SK-N-SH treated with all-trans-retinoic acid at 6 μM for 48 hours (cell line): ENCODE data around the gene RNF144A.

Experiments used
- ATAC-seq: fragments of 200-7000 bp; cut with Tn5 transposase; 3 replicates; pipeline ENCODE4 v1.9.1; 2020; ENCODE audit warnings: mild to moderate bottlenecking, moderate library complexity
- BACH2 ChIP-seq: fragments of 250-450 bp; sonication (Bioruptor Pico); IDR thresholded peaks from 2 replicates; pipeline ENCODE4 v1.9.0; 2021; ENCODE audit warnings: mild to moderate bottlenecking, borderline replicate concordance
- CSDC2 ChIP-seq: fragments of 250-450 bp; sonication (Bioruptor Pico); IDR thresholded peaks from 2 replicates; pipeline ENCODE4 v1.5.0; 2020; ENCODE audit warnings: mild to moderate bottlenecking, moderate library complexity
- ESRRG ChIP-seq: fragments of 250-450 bp; sonication (Bioruptor Pico); IDR thresholded peaks from 2 replicates; pipeline ENCODE4 v1.6.1; 2021; ENCODE audit warnings: mild to moderate bottlenecking
- GLIS3 ChIP-seq: fragments of 250-450 bp; sonication (Bioruptor Pico); IDR thresholded peaks from 2 replicates; pipeline ENCODE4 v1.5.0; 2020; ENCODE audit warnings: mild to moderate bottlenecking, moderate library complexity
- ISL1 ChIP-seq: fragments of 250-450 bp; sonication (Bioruptor Pico); IDR thresholded peaks from 2 replicates; pipeline ENCODE4 v2.1.2; 2022; ENCODE audit warnings: mild to moderate bottlenecking, moderate library complexity
- OSR1 ChIP-seq: fragments of 250-450 bp; sonication (Bioruptor Pico); IDR thresholded peaks from 2 replicates; pipeline ENCODE4 v1.8.0; 2022; ENCODE audit warnings: moderate library complexity, mild to moderate bottlenecking, inconsistent platforms
- PPARA ChIP-seq: fragments of 250-450 bp; sonication (Bioruptor Pico); IDR thresholded peaks from 2 replicates; pipeline ENCODE4 v1.5.0; 2020; ENCODE audit warnings: mild to moderate bottlenecking, borderline replicate concordance
- RARB ChIP-seq: fragments of 250-450 bp; sonication (Bioruptor Pico); IDR thresholded peaks from 2 replicates; pipeline ENCODE4 v1.8.0; 2021; ENCODE audit warnings: mild to moderate bottlenecking, moderate library complexity
- SNAI2 ChIP-seq: fragments of 250-450 bp; sonication (Bioruptor Pico); IDR thresholded peaks from 2 replicates; pipeline ENCODE4 v1.5.0; 2020; ENCODE audit warnings: mild to moderate bottlenecking, moderate library complexity
- TCF4 ChIP-seq: fragments of 250-450 bp; sonication (Bioruptor Pico); IDR thresholded peaks from 2 replicates; pipeline ENCODE4 v1.8.0; 2021; ENCODE audit warnings: mild to moderate bottlenecking, moderate library complexity, borderline replicate concordance
- TOX ChIP-seq: fragments of 250-450 bp; sonication (Bioruptor Pico); IDR thresholded peaks from 2 replicates; pipeline ENCODE4 v1.8.0; 2021; ENCODE audit warnings: mild to moderate bottlenecking, moderate library complexity, borderline replicate concordance
- ZC3H10 ChIP-seq: fragments of 250-450 bp; sonication (Bioruptor Pico); IDR thresholded peaks from 2 replicates; pipeline ENCODE4 v1.5.1; 2021; ENCODE audit warnings: mild to moderate bottlenecking, moderate library complexity
- ZFP3 ChIP-seq: fragments of 250-450 bp; sonication (Bioruptor Pico); IDR thresholded peaks from 2 replicates; pipeline ENCODE4 v1.5.0; 2020; ENCODE audit warnings: mild to moderate bottlenecking, moderate library complexity
- ZFP30 ChIP-seq: fragments of 450-650 bp; formaldehyde crosslinking; IDR thresholded peaks from 2 replicates; pipeline ENCODE4 v1.5.0; 2022; ENCODE audit warnings: mild to moderate bottlenecking, moderate library complexity
- ZNF565 ChIP-seq: fragments of 450-650 bp; formaldehyde crosslinking; conservative IDR thresholded peaks from 2 replicates; pipeline ENCODE4 v1.5.0; 2020; ENCODE audit warnings: low read depth, mild to moderate bottlenecking, moderate library complexity
- ZNF70 ChIP-seq: fragments of 450-650 bp; formaldehyde crosslinking; IDR thresholded peaks from 2 replicates; pipeline ENCODE4 v1.5.0; 2020; ENCODE audit warnings: mild to moderate bottlenecking, moderate library complexity
- ZNF8 ChIP-seq: fragments of 450-650 bp; formaldehyde crosslinking; IDR thresholded peaks from 2 replicates; pipeline ENCODE4 v1.5.0; 2020; ENCODE audit warnings: mild to moderate bottlenecking, moderate library complexity
- TF ChIP-seq, protein P1 (sequence below): fragments of 250-450 bp; sonication (Bioruptor Pico); IDR thresholded peaks from 2 replicates; pipeline ENCODE4 v1.5.1; 2020; ENCODE audit warnings: low read depth, mild to moderate bottlenecking, moderate library complexity
- TF ChIP-seq, protein P2 (sequence below): fragments of 250-450 bp; sonication (Bioruptor Pico); IDR thresholded peaks from 2 replicates; pipeline ENCODE4 v1.5.0; 2020; ENCODE audit warnings: mild to moderate bottlenecking, moderate library complexity
- TF ChIP-seq, protein P3 (sequence below): fragments of 250-450 bp; sonication (Bioruptor Pico); IDR thresholded peaks from 2 replicates; pipeline ENCODE4 v1.8.0; 2021; ENCODE audit warnings: low read depth, mild to moderate bottlenecking, moderate library complexity, borderline replicate concordance

The RNF144A gene

DNA sequence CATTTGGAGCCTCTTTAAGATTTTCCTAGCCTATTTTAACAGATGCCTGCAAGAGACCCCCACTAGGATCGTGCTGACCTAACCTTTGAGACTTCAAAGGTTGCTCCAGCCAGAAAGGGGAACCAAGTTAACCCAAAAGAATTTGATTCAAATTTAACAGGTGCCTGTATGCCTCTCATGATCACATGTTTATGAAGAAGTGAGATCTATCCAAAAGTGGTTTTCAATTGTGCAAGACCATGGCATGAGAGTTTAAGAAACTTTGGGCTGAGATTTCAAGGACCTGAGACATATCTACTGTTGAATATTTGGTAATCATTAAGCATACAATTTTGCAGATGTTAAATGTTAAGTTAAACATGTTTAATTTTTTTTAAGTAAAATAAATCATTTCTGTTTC, 40.9 kb upstream of the RNF144A start:
- TF ChIP-seq CSDC2 (CRISPR knock-in tag) (no peak), SNAI2 (no peak), ZC3H10 (CRISPR knock-in tag) (no peak), ZNF565 (no peak), PPARA (CRISPR knock-in tag) (no peak), TCF4 (CRISPR knock-in tag) (no peak), BACH2 (no peak), ISL1 (no peak), GLIS3 (CRISPR knock-in tag) (no peak), ZFP30 (CRISPR knock-in tag) (no peak), OSR1 (CRISPR knock-in tag) (no peak), ZNF70 (CRISPR knock-in tag) (no peak), TOX (CRISPR knock-in tag) (no peak), RARB (CRISPR knock-in tag) (no peak), ZNF8 (CRISPR knock-in tag) (no peak)
- TF ChIP-seq, protein P1, sequence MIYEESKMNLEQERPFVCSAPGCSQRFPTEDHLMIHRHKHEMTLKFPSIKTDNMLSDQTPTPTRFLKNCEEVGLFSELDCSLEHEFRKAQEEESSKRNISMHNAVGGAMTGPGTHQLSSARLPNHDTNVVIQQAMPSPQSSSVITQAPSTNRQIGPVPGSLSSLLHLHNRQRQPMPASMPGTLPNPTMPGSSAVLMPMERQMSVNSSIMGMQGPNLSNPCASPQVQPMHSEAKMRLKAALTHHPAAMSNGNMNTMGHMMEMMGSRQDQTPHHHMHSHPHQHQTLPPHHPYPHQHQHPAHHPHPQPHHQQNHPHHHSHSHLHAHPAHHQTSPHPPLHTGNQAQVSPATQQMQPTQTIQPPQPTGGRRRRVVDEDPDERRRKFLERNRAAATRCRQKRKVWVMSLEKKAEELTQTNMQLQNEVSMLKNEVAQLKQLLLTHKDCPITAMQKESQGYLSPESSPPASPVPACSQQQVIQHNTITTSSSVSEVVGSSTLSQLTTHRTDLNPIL (CRISPR knock-in tag): no peak
- TF ChIP-seq, protein P2, sequence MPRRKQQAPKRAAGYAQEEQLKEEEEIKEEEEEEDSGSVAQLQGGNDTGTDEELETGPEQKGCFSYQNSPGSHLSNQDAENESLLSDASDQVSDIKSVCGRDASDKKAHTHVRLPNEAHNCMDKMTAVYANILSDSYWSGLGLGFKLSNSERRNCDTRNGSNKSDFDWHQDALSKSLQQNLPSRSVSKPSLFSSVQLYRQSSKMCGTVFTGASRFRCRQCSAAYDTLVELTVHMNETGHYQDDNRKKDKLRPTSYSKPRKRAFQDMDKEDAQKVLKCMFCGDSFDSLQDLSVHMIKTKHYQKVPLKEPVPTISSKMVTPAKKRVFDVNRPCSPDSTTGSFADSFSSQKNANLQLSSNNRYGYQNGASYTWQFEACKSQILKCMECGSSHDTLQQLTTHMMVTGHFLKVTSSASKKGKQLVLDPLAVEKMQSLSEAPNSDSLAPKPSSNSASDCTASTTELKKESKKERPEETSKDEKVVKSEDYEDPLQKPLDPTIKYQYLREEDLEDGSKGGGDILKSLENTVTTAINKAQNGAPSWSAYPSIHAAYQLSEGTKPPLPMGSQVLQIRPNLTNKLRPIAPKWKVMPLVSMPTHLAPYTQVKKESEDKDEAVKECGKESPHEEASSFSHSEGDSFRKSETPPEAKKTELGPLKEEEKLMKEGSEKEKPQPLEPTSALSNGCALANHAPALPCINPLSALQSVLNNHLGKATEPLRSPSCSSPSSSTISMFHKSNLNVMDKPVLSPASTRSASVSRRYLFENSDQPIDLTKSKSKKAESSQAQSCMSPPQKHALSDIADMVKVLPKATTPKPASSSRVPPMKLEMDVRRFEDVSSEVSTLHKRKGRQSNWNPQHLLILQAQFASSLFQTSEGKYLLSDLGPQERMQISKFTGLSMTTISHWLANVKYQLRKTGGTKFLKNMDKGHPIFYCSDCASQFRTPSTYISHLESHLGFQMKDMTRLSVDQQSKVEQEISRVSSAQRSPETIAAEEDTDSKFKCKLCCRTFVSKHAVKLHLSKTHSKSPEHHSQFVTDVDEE (CRISPR knock-in tag): no peak
- ATAC-seq: no peak

GRCh38 chr2:6877402-6878304, 39.6 kb upstream of the RNF144A start, which contains the start of gene RSAD2:
RSAD2 (plus strand) TSS chr2:6877777; CDS start chr2:6877801, 24 bp downstream.
- peak; percentile 76 for ATAC-seq

DNA sequence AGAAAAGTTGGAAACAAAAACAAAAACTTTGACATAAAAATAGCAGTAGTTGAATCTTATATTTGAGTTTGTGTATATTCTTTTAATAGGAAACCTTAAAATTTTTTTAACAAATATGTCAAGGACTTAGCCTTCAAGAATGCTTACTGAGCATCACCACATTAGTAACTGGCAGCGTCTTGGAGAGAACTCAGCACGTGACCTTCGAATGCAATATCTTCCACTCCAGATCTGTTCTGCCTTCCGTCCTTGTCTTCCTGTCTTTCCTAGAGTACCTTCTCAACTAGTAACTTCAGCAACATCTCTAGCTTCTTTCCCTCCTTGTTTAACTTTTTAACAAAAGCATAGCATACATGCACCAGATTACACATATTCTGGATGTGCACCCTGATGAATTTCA, 38.7 kb upstream of the RNF144A start:
- ATAC-seq: no peak
- no peak for TF ChIP-seq ZFP3 (CRISPR knock-in tag)
- TF ChIP-seq, protein P2 (CRISPR knock-in tag): no peak
- TF ChIP-seq ZFP30 (CRISPR knock-in tag): no peak
- no peak for TF ChIP-seq ESRRG (CRISPR knock-in tag)
- TF ChIP-seq BACH2: no peak
- TF ChIP-seq, protein P3, sequence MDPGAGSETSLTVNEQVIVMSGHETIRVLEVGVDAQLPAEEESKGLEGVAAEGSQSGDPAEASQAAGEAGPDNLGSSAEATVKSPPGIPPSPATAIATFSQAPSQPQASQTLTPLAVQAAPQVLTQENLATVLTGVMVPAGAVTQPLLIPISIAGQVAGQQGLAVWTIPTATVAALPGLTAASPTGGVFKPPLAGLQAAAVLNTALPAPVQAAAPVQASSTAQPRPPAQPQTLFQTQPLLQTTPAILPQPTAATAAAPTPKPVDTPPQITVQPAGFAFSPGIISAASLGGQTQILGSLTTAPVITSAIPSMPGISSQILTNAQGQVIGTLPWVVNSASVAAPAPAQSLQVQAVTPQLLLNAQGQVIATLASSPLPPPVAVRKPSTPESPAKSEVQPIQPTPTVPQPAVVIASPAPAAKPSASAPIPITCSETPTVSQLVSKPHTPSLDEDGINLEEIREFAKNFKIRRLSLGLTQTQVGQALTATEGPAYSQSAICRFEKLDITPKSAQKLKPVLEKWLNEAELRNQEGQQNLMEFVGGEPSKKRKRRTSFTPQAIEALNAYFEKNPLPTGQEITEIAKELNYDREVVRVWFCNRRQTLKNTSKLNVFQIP: no peak
- TF ChIP-seq, all 23 proteins: peak for 0

More at GRCh38 chr2:6877402-6878304, 39.6 kb upstream of the RNF144A start, which contains the start of gene RSAD2:
- TF ChIP-seq PPARA (CRISPR knock-in tag): no peak
- no peak for TF ChIP-seq ZFP3 (CRISPR knock-in tag)
- TF ChIP-seq, protein P2 (CRISPR knock-in tag): no peak
- no peak for TF ChIP-seq ZNF8 (CRISPR knock-in tag)
